OCI-LY7 (cell line): ENCODE results near the gene IGSF22.

Experiments used
- CTCF ChIP-seq: fragments of 200-600 bp; sonication (generic); conservative IDR thresholded peaks from 2 replicates; pipeline ENCODE4 v1.5.1; 2014; ENCODE audit warnings: mild to moderate bottlenecking, antibody characterized with exemption, low read length, moderate library complexity, mixed read lengths
- EZH2phosphoT487 ChIP-seq: fragments of 200-600 bp; sonication (generic); IDR thresholded peaks from 2 replicates; pipeline ENCODE4 v1.6.1; 2018; ENCODE audit warnings: low read depth, borderline replicate concordance, mild to moderate bottlenecking, mixed run types, antibody characterized with exemption, low read length, moderate library complexity, mixed read lengths

DNA sequence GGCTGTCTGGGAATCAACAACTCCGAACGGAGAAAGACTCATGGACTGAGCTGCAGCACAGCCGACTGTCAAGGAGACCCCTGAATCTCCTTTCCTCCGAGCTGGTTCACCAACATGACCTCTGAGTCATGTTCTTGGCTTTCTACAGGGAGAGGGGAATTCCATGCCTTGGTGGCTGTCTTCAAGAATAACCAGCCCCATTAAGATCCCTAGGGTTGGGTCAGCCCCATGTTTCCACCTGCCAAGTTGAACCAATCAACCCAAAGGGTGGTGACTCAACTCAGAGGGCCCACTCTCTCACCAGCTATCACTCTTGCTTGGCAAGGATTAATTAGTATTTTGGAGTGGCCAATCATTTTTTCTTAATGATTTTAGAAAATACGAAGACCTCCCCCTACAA lies 28.3 kb upstream of the IGSF22 start:
- TF ChIP-seq CTCF (no peak), EZH2phosphoT487 (no peak)
